Measurements from ENCODE around the gene FEM1C.

The FEM1C gene

GRCh38 chr5:115489733-115490132, 54.8 kb downstream of the FEM1C start:
- DNase-seq = no peak
- Histone ChIP-seq H3K27me3 (ENCODE audit: insufficient read depth, low read depth, severe bottlenecking) (no peaks in the 10 kb centered on the region), H3K36me3 (no peaks in the 10 kb centered on the region), H3K9me3 (ENCODE audit: severe bottlenecking) (no peaks in the 10 kb centered on the region), H3K27ac (no peak overlapping the region), H3K4me3 (ENCODE audit: low read depth, low read length) (no peak overlapping the region)
- no peak for TF ChIP-seq CTCF (IDR thresholded peaks at IDR 0.05; ENCODE audit: low read depth, low read length)

GRCh38 chr5:115487756-115488155, 56.8 kb downstream of the FEM1C start:
- H3K4me3 ChIP-seq (ENCODE audit: low read depth, low read length) = no peak overlapping the region
- H3K27ac ChIP-seq = no peak overlapping the region
- no peaks in the 10 kb centered on the region for H3K27me3 ChIP-seq (ENCODE audit: insufficient read depth, low read depth, severe bottlenecking)
- H3K9me3 ChIP-seq (ENCODE audit: severe bottlenecking) = no peaks in the 10 kb centered on the region
- DNase-seq = no peak
- TF ChIP-seq CTCF (IDR thresholded peaks at IDR 0.05; ENCODE audit: low read depth, low read length) = no peak
- H3K36me3 ChIP-seq = no peaks in the 10 kb centered on the region

- no peaks in the 10 kb centered on the region for H3K36me3 ChIP-seq
- no peaks in the 10 kb centered on the region for H3K27me3 ChIP-seq (ENCODE audit: insufficient read depth, low read depth, severe bottlenecking)
- no peak overlapping the region for H3K4me3 ChIP-seq (ENCODE audit: low read depth, low read length)
- no peaks in the 10 kb centered on the region for H3K9me3 ChIP-seq (ENCODE audit: severe bottlenecking)
- no peak for DNase-seq
- no peak for TF ChIP-seq CTCF (IDR thresholded peaks at IDR 0.05; ENCODE audit: low read depth, low read length)
- no peak overlapping the region for H3K27ac ChIP-seq
These were observed 57.4 kb downstream of the FEM1C start for GRCh38 chr5:115487168-115487567.

- H3K4me3 ChIP-seq (ENCODE audit: low read depth, low read length) = no peak overlapping the region
- TF ChIP-seq CTCF (IDR thresholded peaks at IDR 0.05; ENCODE audit: low read depth, low read length) = no peak
- H3K9me3 ChIP-seq (ENCODE audit: severe bottlenecking) = no peaks in the 10 kb centered on the region
- no peak for DNase-seq
- no peaks in the 10 kb centered on the region for H3K27me3 ChIP-seq (ENCODE audit: insufficient read depth, low read depth, severe bottlenecking)
- no peaks in the 10 kb centered on the region for H3K36me3 ChIP-seq
- no peak overlapping the region for H3K27ac ChIP-seq
These were observed 57.8 kb downstream of the FEM1C start for GRCh38 chr5:115486728-115487127.

- DNase-seq = no peak
- H3K9me3 ChIP-seq (ENCODE audit: severe bottlenecking) = no peaks in the 10 kb centered on the region
- H3K36me3 ChIP-seq = no peaks in the 10 kb centered on the region
- H3K27me3 ChIP-seq (ENCODE audit: insufficient read depth, low read depth, severe bottlenecking) = no peaks in the 10 kb centered on the region
- H3K4me3 ChIP-seq (ENCODE audit: low read depth, low read length) = no peak overlapping the region
- no peak for TF ChIP-seq CTCF (IDR thresholded peaks at IDR 0.05; ENCODE audit: low read depth, low read length)
- H3K27ac ChIP-seq = no peak overlapping the region
These were observed 60.2 kb downstream of the FEM1C start for GRCh38 chr5:115484368-115484767.

GRCh38 chr5:115480900-115481299, 63.7 kb downstream of the FEM1C start:
- H3K9me3 ChIP-seq (ENCODE audit: severe bottlenecking) = no peaks in the 10 kb centered on the region
- no peak overlapping the region for H3K4me3 ChIP-seq (ENCODE audit: low read depth, low read length)
- TF ChIP-seq CTCF (IDR thresholded peaks at IDR 0.05; ENCODE audit: low read depth, low read length) = no peak
- no peaks in the 10 kb centered on the region for H3K27me3 ChIP-seq (ENCODE audit: insufficient read depth, low read depth, severe bottlenecking)
- no peak for DNase-seq
- H3K36me3 ChIP-seq = no peaks in the 10 kb centered on the region
- no peak overlapping the region for H3K27ac ChIP-seq
